GM18861 (cell line): ENCODE results near the gene TAMALIN.
A peak's percentile ranks its signal among the peaks of the same experiment; 100 is the strongest.
"Not testable (repeated sequence)": the region's sequence is repeated elsewhere in the genome, so short reads cannot be mapped to it uniquely, and the experiment has no call there.

ENCODE experiments used
- ATAC-seq: cut with Tn5 transposase; IDR thresholded peaks from one replicate; pipeline ENCODE4 v1.9.1; 2021; ENCODE audit not compliant: unreplicated experiment

TAMALIN gene

DNA sequence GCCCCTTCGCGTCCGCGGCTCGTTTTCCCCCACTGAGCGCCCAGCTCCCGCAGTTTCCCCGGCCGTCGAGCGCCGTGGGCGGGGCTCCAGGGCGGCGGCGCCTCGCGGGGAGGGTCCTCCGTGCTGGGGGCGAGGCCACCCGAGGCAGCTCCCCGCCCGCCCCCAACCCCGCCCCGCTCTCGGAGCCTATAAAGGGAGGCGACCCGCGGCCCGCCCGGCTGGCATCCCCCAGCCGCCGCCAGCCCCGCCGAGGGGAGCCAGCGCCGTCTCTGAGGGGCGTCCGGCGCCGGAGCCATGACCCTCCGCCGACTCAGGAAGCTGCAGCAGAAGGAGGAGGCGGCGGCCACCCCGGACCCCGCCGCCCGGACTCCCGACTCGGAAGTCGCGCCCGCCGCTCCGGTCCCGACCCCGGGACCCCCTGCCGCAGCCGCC lies at the start of gene TAMALIN:
TSS of gene TAMALIN (plus strand) at position 221 of the 432 bp plus-strand sequence. CDS start at position 295, 74 bp downstream.
- no peak for ATAC-seq

DNA sequence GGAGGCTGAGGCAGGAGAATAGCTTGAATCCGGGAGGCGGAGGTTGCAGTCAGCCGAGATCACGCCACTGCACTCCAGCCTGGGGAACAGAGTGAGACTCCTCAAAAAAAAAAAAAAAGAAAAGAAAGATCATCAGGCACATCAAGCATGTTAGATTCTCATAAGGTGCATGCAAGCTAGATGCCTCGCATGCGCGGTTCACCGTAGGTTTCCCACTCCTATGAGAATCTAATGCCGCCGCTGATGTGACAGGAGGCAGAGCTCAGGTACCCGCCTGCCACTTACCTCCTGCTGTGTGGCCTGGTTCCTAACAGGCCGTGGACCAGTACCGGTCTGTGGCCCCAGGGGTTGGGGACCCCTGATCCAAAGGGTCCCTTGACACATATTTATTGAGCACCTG lies 48.2 kb upstream of the TAMALIN start:
- no peak for ATAC-seq

DNA sequence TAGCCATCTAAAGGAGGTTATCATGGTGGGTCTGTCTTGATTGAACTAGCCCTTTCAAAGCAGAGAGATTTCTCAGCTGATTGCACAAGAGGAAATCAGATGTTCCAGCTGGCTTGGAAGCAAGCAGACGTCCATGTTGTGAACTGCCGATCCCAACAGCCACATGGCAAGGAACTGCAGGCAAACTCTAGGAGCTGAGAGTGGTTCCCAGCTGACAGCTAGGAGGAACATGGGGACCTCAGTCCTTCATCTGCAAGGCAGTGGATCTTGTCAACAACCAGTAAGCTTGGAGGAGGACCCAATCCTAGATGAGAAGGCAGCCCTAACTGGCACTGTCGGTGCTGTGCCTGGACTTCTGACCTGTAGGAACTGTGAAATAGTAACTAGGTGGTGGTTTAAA lies 47.5 kb upstream of the TAMALIN start:
- no peak for ATAC-seq

DNA sequence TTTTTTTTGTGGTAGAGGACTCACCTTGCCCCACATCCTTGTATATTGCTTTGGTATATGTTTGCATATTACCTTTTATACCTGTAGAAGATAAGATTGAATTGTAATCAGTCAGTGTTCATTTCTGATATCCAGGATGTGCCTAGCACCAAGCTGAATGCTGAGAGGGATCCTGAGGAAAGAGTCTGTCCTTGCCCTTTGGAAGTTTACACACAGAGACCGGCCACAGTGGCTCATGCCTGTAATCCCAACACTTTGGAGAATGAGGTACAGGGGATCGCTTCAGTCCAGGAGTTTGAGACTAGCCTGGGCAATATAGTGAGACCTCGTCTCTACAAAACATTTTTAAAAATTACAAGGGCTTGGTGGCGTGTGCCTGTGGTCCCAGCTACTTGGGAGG lies 46.8 kb upstream of the TAMALIN start:
- no peak for ATAC-seq

DNA sequence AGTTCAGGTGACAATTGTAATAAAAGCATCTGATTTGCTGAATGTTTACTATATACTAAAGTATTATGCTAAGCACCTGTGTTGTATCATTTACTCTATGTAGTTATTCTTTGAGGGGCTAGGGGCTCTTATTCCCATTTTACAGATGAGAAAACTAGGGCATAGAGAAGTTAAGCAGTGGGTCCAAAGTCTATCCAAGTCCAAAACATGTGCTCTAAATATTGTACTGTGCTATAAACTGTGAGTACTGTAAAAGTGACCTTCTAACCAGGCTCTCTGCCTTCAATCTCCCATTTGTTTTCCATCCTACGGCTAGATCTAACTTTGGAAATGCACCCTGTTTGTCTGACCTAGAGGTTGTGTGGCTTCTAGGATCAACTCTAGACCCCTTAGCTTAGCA lies 46.3 kb upstream of the TAMALIN start:
- ATAC-seq = no peak

DNA sequence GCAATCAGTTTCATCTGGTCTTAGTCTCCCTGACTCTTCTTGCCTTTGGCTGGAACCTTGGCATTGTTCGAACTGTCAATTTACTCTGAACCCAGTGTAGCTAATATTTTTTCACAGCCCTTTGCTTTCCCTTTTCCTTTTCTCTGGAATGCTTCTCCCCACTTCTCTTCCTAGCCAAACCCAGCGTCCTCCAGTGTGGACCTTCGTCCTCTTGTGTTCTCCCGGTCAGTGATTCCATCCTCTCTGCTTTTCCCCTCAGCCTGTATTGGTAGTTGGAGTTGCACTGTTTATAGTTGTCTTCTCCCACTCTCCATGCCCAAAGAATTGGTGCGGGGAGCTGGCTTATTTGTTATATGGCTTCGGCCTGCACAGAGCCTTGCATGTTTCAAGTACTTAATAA lies 45.9 kb upstream of the TAMALIN start:
- ATAC-seq = no peak

DNA sequence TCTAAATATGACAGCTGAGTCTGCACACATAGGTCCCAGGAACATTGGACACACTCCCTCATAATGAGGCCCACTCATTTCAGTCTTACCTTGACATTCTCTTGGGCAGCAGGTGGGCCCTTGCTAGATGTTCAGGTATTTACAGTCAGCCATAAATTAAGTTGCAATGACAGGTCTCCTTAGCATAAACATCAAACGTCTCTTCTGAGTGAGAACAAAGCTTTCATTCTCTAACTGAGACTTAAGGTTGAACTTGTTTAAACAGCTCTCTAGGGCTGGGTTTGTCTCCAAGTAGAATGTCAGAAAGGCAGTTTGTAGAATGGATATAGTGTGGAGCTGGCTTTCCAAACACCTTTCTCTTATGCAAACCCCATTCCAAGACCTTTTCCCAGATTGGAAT lies 44.9 kb upstream of the TAMALIN start:
- no peak for ATAC-seq

DNA sequence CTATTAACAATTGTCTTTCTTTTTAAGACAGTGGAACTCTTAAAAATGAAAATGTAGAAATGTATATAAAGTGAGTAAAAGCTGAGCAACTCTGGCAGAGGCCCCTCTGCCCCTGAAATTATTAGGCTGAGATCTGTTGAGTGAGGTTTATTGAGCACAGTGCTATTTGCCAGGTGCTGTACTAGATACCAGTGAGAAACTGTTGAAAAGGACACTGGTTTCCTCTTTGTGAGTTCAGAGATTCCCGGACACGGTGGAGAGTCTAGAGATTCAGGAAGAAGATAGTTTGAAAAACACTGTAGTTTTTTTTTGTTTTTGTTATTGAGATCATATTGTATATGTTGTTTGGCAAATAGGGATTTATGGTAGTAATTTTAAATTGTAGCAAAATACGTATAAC lies 44.0 kb upstream of the TAMALIN start:
- ATAC-seq = no peak

DNA sequence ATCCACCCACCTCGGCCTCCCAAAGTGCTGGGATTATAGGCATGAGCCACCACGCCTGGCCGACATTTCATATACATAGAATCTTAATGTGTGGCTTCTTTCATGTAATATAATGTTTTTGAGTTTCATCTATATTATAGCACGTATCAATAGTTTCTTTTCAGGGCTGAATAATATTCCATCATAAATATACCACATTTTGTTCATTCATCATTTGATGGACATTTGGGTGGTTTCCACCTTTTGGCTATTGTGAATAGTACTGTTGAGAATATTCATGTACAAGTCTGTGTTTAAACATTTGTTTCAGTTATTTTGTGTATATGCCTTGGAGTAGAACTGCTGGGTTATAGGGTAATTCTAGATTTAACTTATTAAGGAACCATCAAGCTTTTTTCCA lies 43.3 kb upstream of the TAMALIN start:
- ATAC-seq = no peak

DNA sequence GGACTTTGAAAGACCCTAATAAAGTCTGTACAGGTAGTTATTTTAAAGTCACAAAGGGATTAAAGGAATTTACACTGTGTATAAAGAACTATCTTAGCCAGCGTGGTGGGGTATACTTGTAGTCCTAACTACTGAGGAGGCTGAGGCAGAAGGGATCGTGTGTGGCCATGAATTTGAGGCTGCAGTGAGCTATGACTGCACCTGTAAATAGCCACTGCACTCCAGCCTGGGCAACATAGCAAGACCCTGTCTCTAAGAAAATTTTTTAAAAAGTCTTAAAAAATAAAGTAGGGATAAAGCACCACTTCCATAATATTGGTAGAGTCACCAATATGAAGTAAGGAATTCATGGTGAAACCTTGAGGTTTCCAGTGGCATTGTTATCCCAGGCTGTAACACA lies 37.1 kb upstream of the TAMALIN start:
- no peak for ATAC-seq

DNA sequence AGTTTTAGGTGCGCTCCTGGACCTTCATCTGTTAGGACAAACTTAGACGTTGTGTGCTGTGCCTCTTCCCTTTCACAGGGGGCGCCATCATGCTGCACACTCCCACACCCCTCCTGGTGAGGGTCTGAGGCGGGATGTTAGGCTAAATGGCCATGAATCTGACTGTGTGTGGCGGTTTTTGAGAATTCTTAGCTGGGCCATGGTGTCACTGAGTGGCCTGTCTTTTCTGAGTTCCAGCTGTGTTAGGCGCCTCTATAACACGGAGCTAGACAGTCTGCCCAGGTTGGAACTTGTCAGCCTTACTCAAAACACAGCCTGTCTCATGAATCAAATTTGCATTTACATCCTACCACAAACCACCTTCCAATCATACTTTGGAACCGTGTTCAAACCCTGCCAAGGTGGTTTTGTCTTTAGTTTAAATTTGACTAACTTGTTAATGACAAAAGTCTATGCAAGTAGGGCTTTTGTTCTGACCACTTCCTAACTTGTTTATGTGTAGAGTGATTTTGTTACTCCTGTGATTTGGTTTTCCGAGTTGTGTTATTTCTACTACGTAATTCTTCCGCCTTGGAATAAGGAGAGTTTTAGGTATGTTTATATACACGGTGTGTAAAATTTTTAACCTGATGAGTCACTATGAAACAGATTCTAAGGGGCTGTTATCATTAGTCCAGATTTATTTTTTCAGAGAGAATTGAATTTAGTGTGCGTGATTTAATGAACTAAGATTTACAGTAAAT lies 35.7 kb upstream of the TAMALIN start:
- ATAC-seq = peak; percentile 89

DNA sequence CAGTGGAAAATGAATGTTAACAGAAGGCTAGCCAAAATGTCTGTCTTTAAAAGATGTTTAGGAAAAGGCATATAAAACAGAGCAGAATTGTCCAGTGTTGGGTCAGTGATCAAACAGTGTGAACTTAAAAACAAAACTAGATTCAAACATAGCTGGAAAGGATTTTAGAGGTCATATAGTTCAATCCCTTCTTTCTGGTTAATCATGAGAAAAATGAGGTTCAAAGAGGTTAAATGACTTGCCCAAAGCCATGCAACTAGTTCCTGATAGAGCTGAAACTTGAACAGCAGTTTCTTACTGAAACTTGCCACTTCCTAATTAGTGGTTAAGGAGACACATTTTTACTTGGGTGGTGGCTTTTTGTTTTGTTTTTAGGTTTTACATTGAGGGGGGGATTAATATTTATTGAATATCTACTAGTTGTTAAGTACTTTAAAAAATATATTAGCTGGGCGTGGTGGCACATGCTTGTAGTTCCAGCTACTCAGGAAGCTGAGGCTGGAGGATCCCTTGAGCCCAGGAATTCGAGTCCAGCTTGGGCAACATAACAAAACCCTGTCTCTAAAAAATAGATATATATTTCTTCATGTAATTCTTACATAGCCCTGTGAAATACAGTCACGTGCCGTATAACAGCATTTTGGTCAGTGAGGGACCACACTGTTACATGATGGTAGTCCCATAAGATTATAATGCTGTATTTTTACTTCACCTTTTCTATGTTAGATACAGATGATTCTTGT lies 34.9 kb upstream of the TAMALIN start:
- no peak for ATAC-seq

DNA sequence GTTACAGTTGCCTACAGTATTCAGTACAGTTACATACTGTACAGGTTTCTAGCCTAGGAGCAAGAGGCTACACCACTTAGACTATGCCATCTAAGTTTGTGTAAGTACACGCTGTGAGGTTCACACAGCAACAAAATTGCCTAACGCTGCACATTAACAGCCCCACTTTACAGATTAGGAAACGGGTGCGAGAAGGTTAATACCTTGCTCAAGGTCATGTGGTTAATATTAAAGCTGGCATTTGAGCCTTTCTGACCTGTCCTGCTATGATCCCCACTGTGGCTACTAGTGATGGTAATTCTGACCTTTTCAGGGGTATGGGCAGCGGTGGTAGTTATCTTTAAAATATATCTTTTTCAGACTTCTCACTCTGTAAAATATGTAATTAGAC lies 34.3 kb upstream of the TAMALIN start:
- no peak for ATAC-seq

DNA sequence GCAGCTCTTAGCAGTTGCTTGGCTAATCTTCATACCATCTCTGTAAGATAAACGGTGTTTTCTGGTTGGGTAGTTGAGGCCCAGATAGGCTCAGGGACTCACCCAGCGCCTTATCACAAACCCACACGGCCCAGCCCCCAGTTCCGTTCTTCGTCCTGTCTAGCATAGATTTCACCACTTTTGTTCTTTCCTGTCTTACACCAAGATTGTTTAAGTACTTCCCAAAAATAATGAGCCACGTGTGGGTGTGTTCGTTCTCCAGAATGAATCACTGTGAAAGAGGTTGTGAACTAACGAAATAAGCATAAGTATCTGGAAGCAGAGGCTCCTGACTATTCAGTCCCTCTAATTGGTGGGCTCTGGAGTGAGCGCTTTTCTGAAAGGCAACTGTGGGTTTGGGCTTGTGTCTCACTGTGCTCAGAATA lies 33.9 kb upstream of the TAMALIN start:
- no peak for ATAC-seq

DNA sequence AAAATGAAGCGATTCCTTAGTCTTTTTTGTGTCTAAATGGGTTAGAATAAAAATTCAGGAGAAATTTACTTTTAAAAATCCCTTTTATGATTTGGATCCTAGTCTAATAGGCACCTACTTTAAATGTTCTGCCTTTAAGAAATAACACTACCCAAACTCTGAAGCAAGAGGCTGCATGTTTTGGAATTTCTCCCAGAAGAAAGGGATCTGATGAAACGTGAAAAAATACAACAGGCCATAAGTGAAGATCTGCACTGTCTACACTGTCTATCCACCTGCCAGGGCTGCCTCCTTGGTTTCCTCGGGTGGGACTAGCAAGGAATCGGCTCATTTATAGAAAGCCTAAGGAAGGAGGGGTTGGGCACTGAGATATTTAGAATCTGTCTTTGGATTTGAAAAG lies 33.2 kb upstream of the TAMALIN start:
- no peak for ATAC-seq

DNA sequence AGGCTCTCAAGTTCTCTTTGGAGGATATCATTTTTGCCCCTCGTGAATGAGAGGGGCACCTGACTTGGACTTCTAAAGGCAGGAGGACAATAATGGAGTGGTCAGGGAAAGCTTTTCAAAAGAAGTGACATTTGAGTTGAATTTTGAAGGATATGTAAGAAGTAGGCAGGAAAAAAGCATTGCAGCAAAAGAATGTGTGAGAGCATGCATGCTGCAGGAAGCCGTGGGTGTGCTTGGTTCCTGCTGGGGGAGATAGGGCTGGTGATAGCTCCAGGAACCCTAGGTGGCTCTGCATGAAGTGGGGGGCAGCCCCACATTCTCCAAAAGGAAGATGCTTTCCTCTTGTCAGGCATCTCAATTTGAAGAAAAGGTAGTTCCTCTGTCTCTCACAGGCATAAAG lies 32.1 kb upstream of the TAMALIN start:
- no peak for ATAC-seq

DNA sequence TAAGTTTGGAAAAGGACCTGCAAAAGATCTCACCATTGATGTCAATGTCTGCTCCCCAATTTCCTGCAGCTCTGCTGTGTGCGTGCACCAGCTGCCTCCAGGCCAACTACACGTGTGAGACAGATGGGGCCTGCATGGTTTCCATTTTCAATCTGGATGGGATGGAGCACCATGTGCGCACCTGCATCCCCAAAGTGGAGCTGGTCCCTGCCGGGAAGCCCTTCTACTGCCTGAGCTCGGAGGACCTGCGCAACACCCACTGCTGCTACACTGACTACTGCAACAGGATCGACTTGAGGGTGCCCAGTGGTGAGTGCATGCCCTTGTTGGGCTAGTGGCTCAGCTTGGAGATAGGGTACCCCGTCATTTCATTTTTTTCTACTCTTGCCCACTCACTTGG lies 31.6 kb upstream of the TAMALIN start:
- ATAC-seq = no peak

DNA sequence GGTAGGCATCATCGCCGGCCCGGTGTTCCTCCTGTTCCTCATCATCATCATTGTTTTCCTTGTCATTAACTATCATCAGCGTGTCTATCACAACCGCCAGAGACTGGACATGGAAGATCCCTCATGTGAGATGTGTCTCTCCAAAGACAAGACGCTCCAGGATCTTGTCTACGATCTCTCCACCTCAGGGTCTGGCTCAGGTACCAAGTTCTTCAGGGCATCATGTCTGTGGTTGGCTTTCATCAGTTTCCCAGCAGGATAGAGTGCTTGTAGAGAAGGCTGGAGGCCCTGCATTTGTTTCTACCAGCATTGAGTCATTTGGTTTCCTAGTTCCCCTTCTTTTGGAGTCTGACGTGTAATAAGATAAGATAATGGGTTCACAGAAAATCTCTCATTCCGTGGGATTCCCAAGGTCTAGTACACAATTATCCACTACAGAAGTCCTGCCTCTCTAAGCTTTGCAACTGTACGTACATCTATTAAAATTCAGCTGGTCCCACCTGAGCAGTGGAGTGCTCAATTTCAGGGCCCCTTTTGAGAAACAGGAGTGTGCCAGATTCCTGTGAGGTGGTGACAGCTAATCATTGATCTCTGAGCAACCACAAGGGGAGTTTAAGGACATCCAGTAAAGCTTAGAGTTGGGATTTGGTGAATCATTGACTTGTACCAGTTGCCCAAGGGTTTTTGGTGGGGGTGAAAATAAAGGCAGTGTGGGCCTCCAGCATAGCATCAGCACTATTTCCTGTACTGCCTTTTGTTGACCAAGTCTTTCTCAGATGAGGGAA lies 30.2 kb upstream of the TAMALIN start:
- ATAC-seq = no peak

DNA sequence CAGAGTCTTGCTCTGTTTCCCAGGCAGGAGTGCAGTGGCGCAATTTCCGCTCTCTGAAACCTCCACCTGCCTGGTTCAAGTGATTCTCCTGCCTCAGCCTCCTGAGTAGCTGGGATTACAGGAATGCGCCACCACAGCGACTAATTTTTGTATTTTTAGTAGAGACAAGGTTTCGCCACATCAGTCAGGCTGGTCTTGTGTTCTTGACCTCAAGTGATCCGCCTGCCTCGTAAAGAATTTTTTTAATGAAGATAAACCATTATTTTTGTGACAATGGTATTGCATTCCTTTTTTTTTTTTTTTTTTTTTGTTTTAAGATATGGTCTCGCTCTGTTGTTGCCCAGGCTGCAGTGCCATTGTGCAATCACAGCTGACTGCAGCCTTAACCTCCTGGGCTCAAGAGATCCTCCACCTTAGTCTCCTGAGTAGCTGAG lies 29.4 kb upstream of the TAMALIN start:
- ATAC-seq = no peak

DNA sequence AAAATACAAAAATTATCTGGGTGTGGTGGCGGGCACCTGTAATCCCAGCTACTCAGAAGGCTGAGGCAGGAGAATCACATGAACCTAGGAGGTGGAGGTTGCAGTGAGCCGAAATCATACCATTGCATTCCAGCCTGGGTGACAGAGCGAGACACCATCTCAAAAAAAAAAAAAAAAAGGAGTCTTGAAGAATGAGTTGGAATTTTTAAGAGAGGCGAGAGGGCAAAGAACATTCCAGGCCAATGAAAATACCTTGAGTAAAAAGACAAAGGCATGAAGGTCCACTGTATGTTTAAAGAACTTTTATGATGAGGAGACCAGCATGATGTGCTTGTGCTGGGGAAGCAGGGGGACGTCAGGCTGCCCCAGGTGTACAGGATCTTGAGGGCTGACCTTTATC lies 27.4 kb upstream of the TAMALIN start:
- ATAC-seq = not testable (repeated sequence)

DNA sequence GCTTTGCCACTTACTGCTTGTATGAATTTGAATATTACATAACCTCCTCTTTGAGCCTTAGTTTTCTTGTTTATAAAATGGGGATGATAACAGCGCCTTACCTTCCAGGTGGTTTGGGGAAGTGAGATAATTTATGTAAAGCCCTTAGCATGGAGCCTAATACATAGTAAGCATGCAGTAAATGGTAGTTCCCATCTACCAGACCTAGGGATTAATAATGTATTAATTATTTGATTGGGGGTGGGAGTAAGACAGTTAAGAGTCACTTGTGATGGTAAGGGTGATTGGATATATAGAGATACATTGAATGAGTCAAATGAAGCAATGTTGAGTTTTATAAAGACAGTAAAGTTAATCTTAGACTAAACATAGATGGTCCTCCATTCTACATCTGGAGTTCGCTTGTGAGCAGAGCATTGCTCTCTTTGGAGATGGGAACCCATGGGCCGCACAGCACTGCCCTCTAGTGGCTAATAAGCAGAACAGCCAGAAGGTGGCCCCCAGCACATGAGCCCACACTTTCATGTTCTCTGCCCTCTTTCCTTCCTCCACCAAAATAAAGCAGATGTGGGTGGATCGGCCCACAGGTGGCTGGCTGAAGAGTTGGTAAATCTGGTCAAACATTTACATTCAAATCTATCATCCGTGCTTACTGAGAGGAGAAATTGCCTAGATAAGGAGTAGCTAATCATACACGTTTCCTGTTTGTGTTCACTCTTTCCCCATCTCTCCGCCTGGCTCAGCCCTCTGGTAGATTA lies 26.5 kb upstream of the TAMALIN start:
- ATAC-seq = peak; percentile 55
